K562 (cell line): Measurements from ENCODE around the gene ADGRB3. TPM values are rescaled to one million over a fixed set of nuclear protein-coding genes. Genes with fewer than 3 reads are reported as not detected.
A peak's percentile ranks its signal among the peaks of the same experiment; 100 is the strongest.

ENCODE experiments used
- ATAC-seq: fragments of 200-7000 bp; cut with Tn5 transposase; 3 replicates; pipeline ENCODE4 v1.9.1; 2020; ENCODE audit warnings: moderate library complexity
- BruUV-seq: library from RNA; stranded (reverse); fragments of 400-500 nt; replicated peaks from 2 replicates; lab custom pipeline; 2021; lab: Mats Ljungman, UMichigan
- CTCF ChIA-PET: fragments of 300-600 bp; formaldehyde crosslinking; extraction: SDS; loops from one replicate; lab custom pipeline; 2021; ENCODE audit warnings: low intra/inter-chr PET ratio; lab: Yijun Ruan, JAX
- POLR2A ChIA-PET: fragments of 300-600, 350-650 bp; sonication (Branson Sonifier 250); formaldehyde crosslinking; extraction: SDS; loops from one replicate; lab custom pipeline; 2021; ENCODE audit warnings: antibody characterized with exemption, inconsistent platforms; lab: Yijun Ruan, JAX
- DNase-seq, 4 experiments: peaks; one replicate each; pipeline versions ENCODE4 v3.0.0 to v3.0.0-alpha.2; 2011 to 2018; ENCODE audit warnings: low spot score in 3 of 4, mixed read lengths in 3 of 4; ENCODE audit errors: extremely low read depth in 1 of 4
- FAIRE-seq: peaks from 2 replicates; lab custom pipeline; 2011; peaks lifted over from hg19 to GRCh38; lab: Jason Lieb, UNC
- H2AFZ ChIP-seq: 2 replicates; pipeline ENCODE4 v1.6.0; 2011; ENCODE audit warnings: low read depth, low read length, control low read depth, inconsistent platforms
- H3K27ac ChIP-seq: fragments of 200-600 bp; 3 replicates; pipeline ENCODE4 v1.8.0; 2011; ENCODE audit warnings: low read depth, mild to moderate bottlenecking, control low read depth, inconsistent platforms, low read length, moderate library complexity, mixed read lengths; ENCODE audit errors: extremely low read depth
- H3K27me3 ChIP-seq, 2 experiments: fragments of 300-600 bp in 1 of 2; 2 replicates in 1 of 2; 3 replicates in 1 of 2; pipeline versions ENCODE4 v1.6.0 to v1.8.0; 2011; ENCODE audit warnings: inconsistent platforms in 2 of 2, low read length in 2 of 2, mild to moderate bottlenecking in 1 of 2, mixed read lengths in 1 of 2, moderate library complexity in 1 of 2; ENCODE audit not compliant: control insufficient read depth in 2 of 2, insufficient read depth in 2 of 2
- H3K36me3 ChIP-seq: fragments of 300-600 bp; 3 replicates; pipeline ENCODE4 v1.8.0; 2011; ENCODE audit warnings: mild to moderate bottlenecking, low read length, inconsistent platforms; ENCODE audit not compliant: control insufficient read depth, insufficient read depth
- H3K4me1 ChIP-seq, 2 experiments: fragments of 200-600 bp in 1 of 2; replicated peaks in 1 of 2; 2 replicates in 1 of 2; 3 replicates in 1 of 2; pipeline versions ENCODE4 v1.5.1 to v1.8.0; 2011; ENCODE audit warnings: inconsistent platforms in 2 of 2, low read length in 2 of 2, mild to moderate bottlenecking in 1 of 2, mixed read lengths in 1 of 2, moderate library complexity in 1 of 2; ENCODE audit not compliant: control insufficient read depth in 2 of 2, insufficient read depth in 2 of 2
- H3K4me2 ChIP-seq: 2 replicates; pipeline ENCODE4 v1.6.1; 2011; ENCODE audit warnings: low read length, control low read depth, inconsistent platforms, mixed read lengths; ENCODE audit not compliant: insufficient read depth
- H3K4me3 ChIP-seq: fragments of 200-600 bp; sonication (generic), shearing (Covaris generic); 2 replicates; pipeline ENCODE4 v1.5.1; 2016; ENCODE audit warnings: control low read depth, inconsistent platforms
- H3K79me2 ChIP-seq: fragments of 200-600 bp; 3 replicates; pipeline ENCODE4 v1.8.0; 2011; ENCODE audit warnings: low read length, inconsistent platforms; ENCODE audit not compliant: control insufficient read depth, insufficient read depth
- H3K9ac ChIP-seq, 2 experiments: 2 replicates each; pipeline versions ENCODE4 v1.6.0 to v1.6.1; 2011; ENCODE audit warnings: low read depth in 2 of 2, low read length in 2 of 2, control low read depth in 1 of 2, inconsistent platforms in 1 of 2, mild to moderate bottlenecking in 1 of 2, mixed read lengths in 1 of 2; ENCODE audit not compliant: insufficient read depth in 1 of 2
- H3K9me1 ChIP-seq: one replicate; pipeline ENCODE4 v1.6.0; 2011; ENCODE audit warnings: inconsistent platforms, mild to moderate bottlenecking, low read length, moderate library complexity; ENCODE audit not compliant: control insufficient read depth, insufficient read depth
- H3K9me3 ChIP-seq: replicated peaks from 2 replicates; pipeline ENCODE4 v1.5.1; 2011; ENCODE audit warnings: low read depth, low read length, inconsistent platforms; ENCODE audit not compliant: control insufficient read depth, insufficient read depth
- H4K20me1 ChIP-seq: replicated peaks from 2 replicates; pipeline ENCODE4 v1.6.1; 2011; ENCODE audit warnings: low read length, inconsistent platforms, mixed read lengths; ENCODE audit not compliant: control insufficient read depth, insufficient read depth
- SIX5 ChIP-seq, 2 experiments: IDR thresholded peaks; 2 replicates each; pipeline ENCODE4 v1.6.1; 2011; ENCODE audit warnings: low read length in 2 of 2, borderline replicate concordance in 1 of 2, low read depth in 1 of 2, mild to moderate bottlenecking in 1 of 2, moderate library complexity in 1 of 2; ENCODE audit not compliant: insufficient read depth in 1 of 2
- ZBTB1 ChIP-seq: sonication (generic); formaldehyde crosslinking; IDR thresholded peaks from 2 replicates; pipeline ENCODE4 v1.8.1; 2023; ENCODE audit warnings: missing genetic modification reagents, low read depth, mild to moderate bottlenecking, borderline replicate concordance
- WGBS: fragments of 100-300 bp; shearing (Covaris generic); methylation state at CpG from one replicate; pipeline ENCODE4 v1.1.6; 2016; ENCODE audit warnings: low coverage, mixed read lengths; ENCODE audit not compliant: insufficient coverage; ENCODE audit errors: missing lambda C conversion rate; 5-methylcytosine and 5-hydroxymethylcytosine counted together
- in situ Hi-C: fragments of 300-500 bp; cut with MboI; formaldehyde crosslinking; loops from 4 replicates; pipeline ENCODE4 v1.15.0; 2018; ENCODE audit warnings: inconsistent platforms, mixed read lengths
- intact Hi-C: fragments of 100-400 bp; cut with micrococcal nuclease; formaldehyde crosslinking; loops from 2 replicates; pipeline ENCODE4 v1.14.2; 2022
- polyA plus RNA-seq, 8 experiments: library from polyadenylated mRNA; depleted of rRNA in 4 of 8; stranded (reverse) in 5 of 8; unstranded in 3 of 8; fragments of >200 nt; fragmentation: Nextera tagmentation in 2 of 8; fragmentation: Illumina TruSeq in 1 of 8; extraction: Ambion mirVana in 2 of 8; extraction: Trizol in 1 of 8; gene quantifications; 2 replicates each; pipeline versions ENCODE4 v1.2.1 to v1.2.3, GENCODE V29; 2011 to 2014; ENCODE audit warnings: inconsistent platforms in 1 of 8, missing spikeins in 1 of 8
- total RNA-seq, 7 experiments: library from RNA; depleted of rRNA in 6 of 7; stranded (reverse); fragments of >200 nt in 6 of 7; fragmentation: Illumina TruSeq in 2 of 7; extraction: Trizol in 2 of 7; gene quantifications; 2 replicates each; pipeline versions ENCODE4 v1.2.1 to v1.2.3, GENCODE V29; 2011 to 2021; ENCODE audit warnings: low replicate concordance in 1 of 7
- TF ChIP-seq, protein P1 (sequence below): fragments of 450-650 bp; IDR thresholded peaks from 2 replicates; pipeline ENCODE4 v1.6.1; 2018; ENCODE audit not compliant: partially characterized antibody

The ADGRB3 gene
- total and polyA plus RNA-seq, 9 of the 15 experiments (the other 6 are each of a cell fraction or from before 2014, with no cell fraction given): 0.90 to 7.8 (median 2.4) TPM

DNA sequence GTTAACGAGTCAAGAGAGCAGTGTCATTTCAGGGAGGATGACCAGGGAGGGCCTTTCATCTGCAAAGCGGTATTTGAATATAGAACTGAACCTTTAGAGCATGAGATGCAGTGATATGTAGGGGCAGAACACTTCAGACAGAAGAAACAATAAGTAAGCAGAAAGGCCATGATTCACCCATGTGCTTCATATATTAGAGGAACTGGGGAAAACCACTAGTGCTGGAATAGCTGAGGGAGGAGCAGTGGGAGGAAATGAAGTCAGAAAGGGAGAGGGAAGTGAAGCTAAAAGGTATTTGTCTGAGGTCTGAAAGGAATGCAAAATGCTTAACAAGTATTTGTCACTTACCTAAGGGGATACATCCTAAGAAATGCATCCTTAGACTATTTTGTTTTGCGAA lies 391.2 kb downstream of the ADGRB3 start:
- no peaks in the 10 kb centered on the region for H4K20me1 ChIP-seq
- no peak overlapping the region for H3K9ac ChIP-seq
- no peaks in the 10 kb centered on the region for H3K27me3 ChIP-seq
- H3K9me3 ChIP-seq: no peaks in the 10 kb centered on the region
- intact Hi-C loops: no loop called here
- FAIRE-seq: no peak
- no peaks in the 10 kb centered on the region for H3K79me2 ChIP-seq
- no peak overlapping the region for H2AFZ ChIP-seq
- in situ Hi-C loops: no loop called here
- ATAC-seq: no peak
- no peak for DNase-seq
- no peaks in the 10 kb centered on the region for H3K9me1 ChIP-seq
- POLR2A ChIA-PET: interaction anchor here (1.5 kb wide), 1 partner anchor 10 kb away, joined by 3 read pairs; no protein-coding TSS in a partner anchor
- H3K36me3 ChIP-seq: no peaks in the 10 kb centered on the region
- CTCF ChIA-PET: no interaction called here
- no peak overlapping the region for H3K4me3 ChIP-seq
- H3K4me1 ChIP-seq: no peaks in the 10 kb centered on the region
- WGBS: 21% methylated on average over 3 of the region's 3 CpGs
- H3K4me2 ChIP-seq: no peak overlapping the region
- no peak overlapping the region for H3K27ac ChIP-seq
- no TSS peak for BruUV-seq
- TF ChIP-seq ZBTB1 (CRISPR knock-in tag): no peak
- TF ChIP-seq, protein P1, sequence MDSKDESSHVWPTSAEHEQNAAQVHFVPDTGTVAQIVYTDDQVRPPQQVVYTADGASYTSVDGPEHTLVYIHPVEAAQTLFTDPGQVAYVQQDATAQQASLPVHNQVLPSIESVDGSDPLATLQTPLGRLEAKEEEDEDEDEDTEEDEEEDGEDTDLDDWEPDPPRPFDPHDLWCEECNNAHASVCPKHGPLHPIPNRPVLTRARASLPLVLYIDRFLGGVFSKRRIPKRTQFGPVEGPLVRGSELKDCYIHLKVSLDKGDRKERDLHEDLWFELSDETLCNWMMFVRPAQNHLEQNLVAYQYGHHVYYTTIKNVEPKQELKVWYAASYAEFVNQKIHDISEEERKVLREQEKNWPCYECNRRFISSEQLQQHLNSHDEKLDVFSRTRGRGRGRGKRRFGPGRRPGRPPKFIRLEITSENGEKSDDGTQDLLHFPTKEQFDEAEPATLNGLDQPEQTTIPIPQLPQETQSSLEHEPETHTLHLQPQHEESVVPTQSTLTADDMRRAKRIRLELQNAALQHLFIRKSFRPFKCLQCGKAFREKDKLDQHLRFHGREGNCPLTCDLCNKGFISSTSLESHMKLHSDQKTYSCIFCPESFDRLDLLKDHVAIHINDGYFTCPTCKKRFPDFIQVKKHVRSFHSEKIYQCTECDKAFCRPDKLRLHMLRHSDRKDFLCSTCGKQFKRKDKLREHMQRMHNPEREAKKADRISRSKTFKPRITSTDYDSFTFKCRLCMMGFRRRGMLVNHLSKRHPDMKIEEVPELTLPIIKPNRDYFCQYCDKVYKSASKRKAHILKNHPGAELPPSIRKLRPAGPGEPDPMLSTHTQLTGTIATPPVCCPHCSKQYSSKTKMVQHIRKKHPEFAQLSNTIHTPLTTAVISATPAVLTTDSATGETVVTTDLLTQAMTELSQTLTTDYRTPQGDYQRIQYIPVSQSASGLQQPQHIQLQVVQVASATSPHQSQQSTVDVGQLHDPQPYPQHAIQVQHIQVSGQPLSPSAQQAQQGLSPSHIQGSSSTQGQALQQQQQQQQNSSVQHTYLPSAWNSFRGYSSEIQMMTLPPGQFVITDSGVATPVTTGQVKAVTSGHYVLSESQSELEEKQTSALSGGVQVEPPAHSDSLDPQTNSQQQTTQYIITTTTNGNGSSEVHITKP: peak; percentile 69
- TF ChIP-seq SIX5 (IDR thresholded peaks at IDR 0.05; ENCODE audit: borderline replicate concordance in 1 of 2, insufficient read depth in 1 of 2, low read depth in 1 of 2, low read length in 2 of 2): no peak
